GM23338 (cell line): Measurements from ENCODE around the gene CASKIN2.

Experiments
- ETS1 ChIP-seq: IDR thresholded peaks from 2 replicates; pipeline ENCODE4 v1.6.1; 2016; ENCODE audit warnings: antibody characterized with exemption
- REST ChIP-seq: IDR thresholded peaks from one replicate; pipeline ENCODE4 v1.6.1; 2018; ENCODE audit warnings: antibody characterized with exemption; ENCODE audit not compliant: unreplicated experiment

GRCh38 chr17:75463603-75464002 lies 51.7 kb downstream of the CASKIN2 start:
- no peak for TF ChIP-seq REST
- TF ChIP-seq ETS1: no peak
